Endodermal cell (in vitro differentiated cells): ENCODE measurements around the gene IST1. TPM values are rescaled to one million over a fixed set of nuclear protein-coding genes. Genes with fewer than 3 reads are reported as not detected.
A peak's percentile ranks its signal among the peaks of the same experiment; 100 is the strongest.

Experiments
- DNase-seq: peaks from one replicate; pipeline ENCODE4 v3.0.0-alpha.2; 2017
- H3K27ac ChIP-seq: 2 replicates; pipeline ENCODE4 v1.5.1; 2013; ENCODE audit warnings: mild to moderate bottlenecking, low read depth, low read length, moderate library complexity
- H3K27me3 ChIP-seq: 2 replicates; pipeline ENCODE4 v1.6.1; 2013; ENCODE audit warnings: mild to moderate bottlenecking, low read length, moderate library complexity; ENCODE audit not compliant: insufficient read depth, control insufficient read depth, poor library complexity, severe bottlenecking
- H3K36me3 ChIP-seq: 2 replicates; pipeline ENCODE4 v1.7.0; 2013; ENCODE audit warnings: mild to moderate bottlenecking, low read length, moderate library complexity; ENCODE audit not compliant: control insufficient read depth, insufficient read depth
- H3K4me1 ChIP-seq: one replicate; pipeline ENCODE4 v1.7.0; 2013; ENCODE audit warnings: low read length; ENCODE audit not compliant: control insufficient read depth, insufficient read depth
- H3K4me3 ChIP-seq: 2 replicates; pipeline ENCODE4 v1.5.1; 2013; ENCODE audit warnings: mild to moderate bottlenecking, low read length, moderate library complexity
- H3K9ac ChIP-seq: 2 replicates; pipeline ENCODE4 v1.6.1; 2013; ENCODE audit warnings: mild to moderate bottlenecking, low read length, moderate library complexity; ENCODE audit not compliant: poor library complexity, severe bottlenecking; ENCODE audit errors: extremely low read depth
- H3K9me3 ChIP-seq: 2 replicates; pipeline ENCODE4 v1.6.1; 2013; ENCODE audit warnings: mild to moderate bottlenecking, low read length, moderate library complexity; ENCODE audit not compliant: control insufficient read depth
- H3K27ac Mint-ChIP-seq: 2 replicates; pipeline ENCODE4 v1.8.0; 2020; ENCODE audit warnings: mixed read lengths
- H3K27me3 Mint-ChIP-seq: 2 replicates; pipeline ENCODE4 v1.8.0; 2021; ENCODE audit warnings: mild to moderate bottlenecking, mixed read lengths; ENCODE audit not compliant: insufficient read depth
- H3K36me3 Mint-ChIP-seq: 2 replicates; pipeline ENCODE4 v1.8.0; 2020; ENCODE audit warnings: low read depth, mixed read lengths
- H3K4me1 Mint-ChIP-seq: 2 replicates; pipeline ENCODE4 v1.8.0; 2020; ENCODE audit warnings: mixed read lengths
- H3K4me3 Mint-ChIP-seq: 2 replicates; pipeline ENCODE4 v1.8.0; 2020; ENCODE audit warnings: mild to moderate bottlenecking, moderate library complexity, mixed read lengths
- H3K9me3 Mint-ChIP-seq: 2 replicates; pipeline ENCODE4 v1.8.0; 2020; ENCODE audit warnings: mild to moderate bottlenecking, mixed read lengths
- CTCF ChIP-seq: fragments of 200-600 bp; sonication (generic); conservative IDR thresholded peaks from 2 replicates; pipeline ENCODE4 v1.5.0; 2021; ENCODE audit warnings: antibody characterized with exemption, mild to moderate bottlenecking
- WGBS, 2 experiments: methylation state at CpG; one replicate each; pipeline versions ENCODE4 v1.1.5 to v1.1.7; 2013; ENCODE audit warnings: missing lambda C conversion rate in 2 of 2, mixed read lengths in 1 of 2; ENCODE audit not compliant: insufficient coverage in 1 of 2, insufficient read length in 1 of 2; 5-methylcytosine and 5-hydroxymethylcytosine counted together
- total RNA-seq, 2 donors: library from RNA; stranded (reverse); fragmentation: NEBNext Ultra II Directional in 1 of 2; extraction: Animal tissue kit (Norgen Biotek cat#: 25700) in 1 of 2; gene quantifications; 2 replicates in 1 of 2; 3 replicates in 1 of 2; pipeline ENCODE4 v1.2.1, GENCODE V29; 2021

Gene IST1
- total RNA-seq, 2 donors from 2014 or later, result 259 to 319 TPM

- H3K36me3 ChIP-seq, result peaks cover 18% of the 10 kb centered on the region
- peaks cover 14% of the 10 kb centered on the region for H3K36me3 Mint-ChIP-seq
- peak overlapping the region; percentile 99 for H3K4me3 Mint-ChIP-seq
- no peaks in the 10 kb centered on the region for H3K27me3 Mint-ChIP-seq
- no peaks in the 10 kb centered on the region for H3K9me3 Mint-ChIP-seq
- peak overlapping the region; percentile 88 for H3K27ac ChIP-seq
- peak overlapping the region; percentile 99 for H3K4me3 ChIP-seq
- H3K27ac Mint-ChIP-seq, result peak overlapping the region; percentile 99
- peaks cover 5% of the 10 kb centered on the region for H3K4me1 Mint-ChIP-seq
- peak overlapping the region; percentile 97 for H3K9ac ChIP-seq
- TF ChIP-seq CTCF, result peak; percentile 17
- no peaks in the 10 kb centered on the region for H3K9me3 ChIP-seq
- H3K4me1 ChIP-seq, result no peaks in the 10 kb centered on the region
- H3K27me3 ChIP-seq, result no peaks in the 10 kb centered on the region
- peak; percentile 86 for DNase-seq
- WGBS, 2 experiments, result 2% methylated on average over 9 to 31 of the region's 31 CpGs
Measured at GRCh38 chr16:71894229-71894920, 956 bp upstream of the IST1 start.

- WGBS, 2 experiments, result 0% methylated on average over 30 to 44 of the region's 44 CpGs
- Histone ChIP-seq H3K27me3 (no peaks in the 10 kb centered on the region), H3K9me3 (no peaks in the 10 kb centered on the region), H3K9ac (peak overlapping the region; percentile 97), H3K36me3 (peaks cover 19% of the 10 kb centered on the region), H3K27ac (peak overlapping the region; percentile 94), H3K4me1 (no peaks in the 10 kb centered on the region), H3K4me3 (peak overlapping the region; percentile 99)
- no peak for DNase-seq
- Mint-ChIP-seq H3K36me3 (peaks cover 21% of the 10 kb centered on the region), H3K27me3 (no peaks in the 10 kb centered on the region), H3K9me3 (no peaks in the 10 kb centered on the region), H3K4me1 (peaks cover 5% of the 10 kb centered on the region), H3K4me3 (peak overlapping the region; percentile 99), H3K27ac (peak overlapping the region; percentile 98)
- no peak for TF ChIP-seq CTCF
Measured at GRCh38 chr16:71895679-71896365, 491 bp downstream of the IST1 start.

GRCh38 chr16:71896764-71897368 is 1.5 kb downstream of the IST1 start:
- no peaks in the 10 kb centered on the region for H3K9me3 ChIP-seq
- Mint-ChIP-seq H3K27ac (peak overlapping the region; percentile 88), H3K4me3 (peak overlapping the region; percentile 99), H3K27me3 (no peaks in the 10 kb centered on the region), H3K4me1 (peaks cover 7% of the 10 kb centered on the region), H3K9me3 (no peaks in the 10 kb centered on the region), H3K36me3 (peaks cover 28% of the 10 kb centered on the region)
- H3K4me3 ChIP-seq, result peak overlapping the region; percentile 99
- 65% methylated on average over 13 of the region's 15 CpGs; no CpG with 5 or more reads in 1 of the 2 experiments for WGBS, 2 experiments
- H3K27ac ChIP-seq, result no peak overlapping the region
- no peaks in the 10 kb centered on the region for H3K4me1 ChIP-seq
- peaks cover 25% of the 10 kb centered on the region for H3K36me3 ChIP-seq
- no peak for TF ChIP-seq CTCF
- peak overlapping the region; percentile 97 for H3K9ac ChIP-seq
- no peaks in the 10 kb centered on the region for H3K27me3 ChIP-seq
- no peak for DNase-seq
